AG04449 (cell line): ENCODE results near the gene ASIC3.
A peak's percentile ranks its signal among the peaks of the same experiment; 100 is the strongest.

Experiments
- CTCF ChIA-PET: fragments of 350-600 bp; formaldehyde crosslinking; extraction: SDS; loops from one replicate; lab custom pipeline; 2021; ENCODE audit warnings: antibody characterized with exemption; lab: Yijun Ruan, JAX
- POLR2A ChIA-PET: fragments of 400-600, 350-600 bp; formaldehyde crosslinking; extraction: SDS; loops from one replicate; lab custom pipeline; 2020; ENCODE audit warnings: antibody characterized with exemption, inconsistent platforms; lab: Yijun Ruan, JAX
- DNase-seq: peaks from one replicate; pipeline ENCODE4 v3.0.0-alpha.2; 2010; ENCODE audit warnings: low read depth, low spot score
- H3K4me3 ChIP-seq: 2 replicates; pipeline ENCODE4 v1.5.1; 2011; ENCODE audit warnings: low read depth, mild to moderate bottlenecking, control low read depth, low read length
- TF ChIP-seq, protein P1 (sequence below): IDR thresholded peaks from one replicate; pipeline ENCODE4 v1.5.1; 2011; ENCODE audit warnings: mild to moderate bottlenecking, moderate library complexity, low read length, control low read depth, inconsistent platforms; ENCODE audit not compliant: insufficient read depth; ENCODE audit errors: missing control alignments

ASIC3 gene

DNA sequence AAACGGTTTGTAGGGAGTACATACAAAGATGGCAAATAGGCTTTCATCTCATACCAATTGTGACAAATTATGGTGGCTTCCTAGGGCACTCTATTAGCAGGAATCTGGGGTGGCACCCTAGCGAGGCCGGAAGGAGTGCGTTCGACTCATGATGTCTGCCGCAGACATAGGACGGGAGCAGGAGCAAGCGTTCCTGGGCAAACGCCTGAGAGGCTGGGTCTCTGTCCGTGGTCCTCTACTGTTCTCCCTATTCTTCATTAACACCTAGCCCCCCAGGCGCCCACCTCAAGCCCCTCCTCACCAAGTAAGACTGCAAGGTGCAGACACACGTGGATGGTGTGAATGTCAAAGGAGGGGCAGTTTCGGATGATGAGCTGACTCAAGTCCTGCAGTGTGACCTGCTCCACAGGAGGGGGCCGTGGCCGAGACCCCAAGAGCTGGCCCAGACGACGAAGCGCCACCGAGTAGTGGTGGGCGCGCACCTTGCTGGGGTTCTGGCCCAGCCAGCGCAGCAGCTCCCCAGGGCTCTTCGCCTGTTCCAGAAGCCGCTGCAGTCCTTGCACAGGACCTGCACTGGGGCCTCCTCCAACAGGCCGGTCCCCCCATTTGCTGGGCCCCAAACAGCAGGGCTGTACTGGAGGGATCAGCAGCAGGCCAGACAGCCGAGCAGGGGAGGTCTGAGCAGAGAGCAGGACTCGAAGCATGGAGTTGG, 31.0 kb downstream of the ASIC3 start:
- DNase-seq, result no peak
- POLR2A ChIA-PET, result no interaction called here
- peak overlapping the region; percentile 87 for H3K4me3 ChIP-seq
- CTCF ChIA-PET, result interaction anchor here (1.6 to 1.8 kb wide), 2 partner anchors 28 to 32 kb away, joined by 3 to 12 read pairs; no protein-coding TSS in a partner anchor
- TF ChIP-seq, protein P1, sequence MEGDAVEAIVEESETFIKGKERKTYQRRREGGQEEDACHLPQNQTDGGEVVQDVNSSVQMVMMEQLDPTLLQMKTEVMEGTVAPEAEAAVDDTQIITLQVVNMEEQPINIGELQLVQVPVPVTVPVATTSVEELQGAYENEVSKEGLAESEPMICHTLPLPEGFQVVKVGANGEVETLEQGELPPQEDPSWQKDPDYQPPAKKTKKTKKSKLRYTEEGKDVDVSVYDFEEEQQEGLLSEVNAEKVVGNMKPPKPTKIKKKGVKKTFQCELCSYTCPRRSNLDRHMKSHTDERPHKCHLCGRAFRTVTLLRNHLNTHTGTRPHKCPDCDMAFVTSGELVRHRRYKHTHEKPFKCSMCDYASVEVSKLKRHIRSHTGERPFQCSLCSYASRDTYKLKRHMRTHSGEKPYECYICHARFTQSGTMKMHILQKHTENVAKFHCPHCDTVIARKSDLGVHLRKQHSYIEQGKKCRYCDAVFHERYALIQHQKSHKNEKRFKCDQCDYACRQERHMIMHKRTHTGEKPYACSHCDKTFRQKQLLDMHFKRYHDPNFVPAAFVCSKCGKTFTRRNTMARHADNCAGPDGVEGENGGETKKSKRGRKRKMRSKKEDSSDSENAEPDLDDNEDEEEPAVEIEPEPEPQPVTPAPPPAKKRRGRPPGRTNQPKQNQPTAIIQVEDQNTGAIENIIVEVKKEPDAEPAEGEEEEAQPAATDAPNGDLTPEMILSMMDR, result no peak

DNA sequence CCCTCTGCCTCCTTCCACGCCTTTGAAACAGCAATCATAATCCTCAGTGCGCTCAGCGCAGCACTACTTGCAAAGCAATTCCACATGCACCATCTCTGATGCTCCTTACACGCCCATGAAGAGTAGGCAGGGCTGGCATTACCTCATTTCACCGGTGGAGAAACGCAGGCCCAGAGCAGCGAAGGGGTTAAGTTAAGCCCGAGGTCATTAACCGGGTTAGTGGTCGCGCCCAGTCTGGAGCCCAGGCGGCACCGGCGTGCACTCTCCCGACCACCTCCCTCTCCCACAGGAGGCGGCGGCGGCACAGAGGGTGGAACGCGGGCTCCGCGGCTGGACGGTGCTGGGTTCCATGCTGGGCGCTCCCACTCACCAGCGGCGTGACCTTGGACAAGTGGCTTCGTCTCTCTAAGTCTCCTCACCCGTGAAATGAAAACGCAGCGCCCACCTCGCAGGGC, 31.8 kb downstream of the ASIC3 start:
- H3K4me3 ChIP-seq, result peak overlapping the region; percentile 87
- ChIA-PET POLR2A (interaction anchor here (0.5 to 1.6 kb wide), 9 partner anchors 17 to 111 kb away, joined by 3 to 7 read pairs (median 3); partner anchors contain the start of gene ABCB8), CTCF (interaction anchor here (0.9 to 19.2 kb wide), 4 partner anchors 11 to 30 kb away, joined by 3 to 347 read pairs (median 4); no protein-coding TSS in a partner anchor)
- TF ChIP-seq, protein P1, result no peak
- DNase-seq, result no peak

DNA sequence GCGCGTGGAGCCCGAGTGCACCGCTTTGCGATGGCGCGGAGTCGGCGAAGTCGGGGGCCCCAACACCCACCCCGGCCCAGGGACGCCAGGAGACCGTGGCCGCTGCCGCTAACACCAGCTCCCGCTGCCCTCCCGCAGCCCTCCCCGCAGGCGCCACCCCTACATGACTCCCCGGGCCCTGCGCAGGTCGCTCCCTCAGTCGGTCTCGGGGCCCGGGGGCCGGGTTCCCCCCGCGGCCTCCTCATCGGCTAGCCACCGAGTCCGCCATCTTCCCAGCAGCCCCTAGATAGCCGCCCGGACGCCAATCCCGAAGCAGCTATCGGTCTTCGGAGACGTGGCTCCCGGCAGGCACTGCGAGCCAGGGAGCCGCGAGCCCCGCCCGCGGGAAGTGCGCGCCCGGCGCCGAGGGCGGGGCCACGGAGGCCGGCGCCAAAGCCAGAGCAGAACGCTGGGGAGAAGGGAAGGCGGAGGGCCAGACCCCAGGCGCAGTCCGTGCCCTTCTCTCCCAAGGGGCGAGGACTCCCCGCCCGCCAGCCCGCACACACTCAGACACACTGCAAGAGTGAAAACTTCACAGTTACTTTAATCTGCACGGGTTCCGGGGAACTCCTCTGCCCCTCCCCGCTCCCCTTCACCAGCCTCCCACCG, 32.3 kb downstream of the ASIC3 start, which contains the start of gene FASTK:
Gene FASTK (minus strand): TSS at position 288 of the 648 bp plus-strand sequence. CDS start 43 bp downstream, at position 245.
- peak within 1 kb of the TSS; percentile 87 for H3K4me3 ChIP-seq
- TF ChIP-seq, protein P1, result no peak
- DNase-seq, result peak; percentile 31
- CTCF ChIA-PET, result interaction anchor here (0.9 to 19.2 kb wide), 4 partner anchors 10 to 29 kb away, joined by 3 to 347 read pairs (median 4); no protein-coding TSS in a partner anchor
- POLR2A ChIA-PET, result interaction anchor here (0.5 to 1.6 kb wide), 14 partner anchors 12 to 112 kb away, joined by 3 to 8 read pairs (median 3); partner anchors contain the start of gene ABCB8

DNA sequence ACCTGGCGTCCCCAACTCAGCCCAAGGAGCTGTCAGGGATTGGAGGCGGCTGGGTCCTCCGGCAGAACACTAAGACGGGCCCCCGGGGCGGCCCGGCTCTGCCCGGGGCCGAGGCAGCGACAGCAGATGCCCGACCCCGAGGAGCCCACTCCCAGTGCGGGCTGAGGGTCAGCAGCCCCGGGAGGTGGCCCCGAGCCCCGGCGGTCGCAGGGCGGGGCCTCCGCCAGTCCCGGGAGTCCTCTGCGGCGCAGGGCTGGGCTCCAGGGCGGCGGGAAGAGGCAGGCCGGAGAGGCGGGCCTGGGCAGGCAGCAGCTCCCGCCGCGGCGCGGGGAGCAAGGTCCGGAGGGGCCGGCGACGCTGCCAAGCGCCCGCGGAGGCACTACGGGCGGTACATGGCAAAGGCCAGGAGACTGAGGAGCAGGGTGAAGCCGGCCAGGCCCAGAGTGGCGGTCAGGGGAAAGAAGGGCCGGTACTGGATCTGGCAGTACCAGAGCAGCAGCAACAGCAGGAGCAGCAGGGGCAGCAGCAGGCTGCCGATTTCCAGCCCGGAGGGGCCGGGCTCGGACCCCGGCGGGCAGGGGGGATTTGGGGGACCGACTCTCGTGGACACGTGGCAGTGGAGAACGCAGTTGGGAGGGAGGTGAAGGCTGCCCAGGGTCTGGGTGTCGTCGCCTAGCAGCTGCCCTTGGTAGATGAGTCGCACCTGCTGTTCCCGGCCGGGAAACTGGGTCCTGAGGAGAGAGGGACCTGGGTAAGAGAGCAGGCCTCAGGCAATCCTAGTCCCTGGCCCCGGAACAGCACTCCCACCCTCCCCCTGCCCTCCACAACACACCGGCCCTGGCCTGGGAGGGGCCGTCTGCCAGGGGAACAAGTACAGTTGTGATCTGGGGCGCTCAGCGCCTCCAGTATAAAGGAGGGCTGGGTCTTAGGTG, 33.1 kb downstream of the ASIC3 start:
- POLR2A ChIA-PET, result interaction anchor here (0.5 to 1.6 kb wide), 12 partner anchors 13 to 93 kb away, joined by 3 to 8 read pairs (median 3); partner anchors contain the start of gene ABCB8
- DNase-seq, result no peak
- H3K4me3 ChIP-seq, result peak overlapping the region; percentile 71
- TF ChIP-seq, protein P1, result no peak
- CTCF ChIA-PET, result interaction anchor here (1.0 to 19.2 kb wide), 3 partner anchors 14 to 28 kb away, joined by 3 to 347 read pairs (median 4); no protein-coding TSS in a partner anchor

DNA sequence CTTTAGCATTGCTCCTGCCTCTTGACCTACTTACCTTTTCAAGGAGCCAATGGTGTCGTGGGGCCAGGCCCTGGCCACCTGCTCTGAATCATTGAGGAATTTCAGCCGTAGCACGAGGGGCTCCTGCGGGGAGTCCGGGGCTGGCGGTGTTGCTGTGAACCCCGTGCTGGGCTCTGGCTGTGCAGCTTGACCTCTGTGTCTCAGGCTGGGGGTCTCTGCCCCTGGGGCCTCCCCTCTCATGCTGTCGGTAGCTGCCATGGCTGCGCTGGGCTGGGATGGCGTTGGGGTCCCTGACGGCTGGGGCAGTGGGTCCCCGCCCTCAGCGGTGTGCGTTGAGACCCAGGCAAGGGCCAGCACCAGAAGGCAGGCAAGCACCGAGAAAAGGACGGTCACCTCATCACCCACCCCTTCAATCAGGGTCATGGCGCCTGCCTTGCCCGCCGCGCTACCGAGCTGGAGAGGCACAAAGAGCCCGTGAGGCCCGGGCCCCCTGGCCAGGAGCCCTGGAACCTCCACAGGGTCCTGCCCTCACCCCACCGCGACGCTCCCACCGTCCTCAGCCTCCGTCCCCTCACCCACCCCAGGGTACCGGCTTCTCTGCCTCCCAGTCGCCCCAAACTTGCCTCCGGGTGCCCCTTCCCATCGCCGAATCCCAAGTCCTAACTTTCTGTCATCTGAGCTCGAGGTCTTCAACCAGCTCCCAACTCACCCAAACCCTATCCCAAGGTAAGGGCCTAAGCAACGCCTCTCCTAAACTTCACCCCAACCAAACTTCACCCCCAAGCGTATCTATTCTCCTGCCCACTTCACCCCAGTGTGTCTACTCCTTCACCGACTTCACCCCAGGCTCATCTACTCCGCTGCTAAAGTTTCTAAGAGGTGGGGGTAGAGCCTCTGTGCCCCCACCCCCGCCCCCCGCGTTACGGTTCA, 34.1 kb downstream of the ASIC3 start:
- TF ChIP-seq, protein P1, result no peak
- peak overlapping the region; percentile 71 for H3K4me3 ChIP-seq
- ChIA-PET CTCF (interaction anchor here (1.3 to 19.2 kb wide), 2 partner anchors 20 to 27 kb away, joined by 3 to 347 read pairs; no protein-coding TSS in a partner anchor), POLR2A (no interaction called here)
- no peak for DNase-seq
